Cardiac muscle cell (in vitro differentiated cells and primary cell): ENCODE data around the gene FRMD3. TPM values are rescaled to one million over a fixed set of nuclear protein-coding genes. Genes with fewer than 3 reads are reported as not detected.

Experiments used
- DNase-seq, 2 donors: peaks; one replicate each; pipeline versions ENCODE4 v3.0.0 to v3.0.0-alpha.2; 2010 to 2017; ENCODE audit warnings: low read depth in 1 of 2, low spot score in 1 of 2
- H3K27ac ChIP-seq: fragments of 200-600 bp; sonication (generic); 2 replicates; pipeline ENCODE4 v1.5.1; 2016
- H3K27me3 ChIP-seq: fragments of 200-600 bp; sonication (generic); 2 replicates; pipeline ENCODE4 v1.6.0; 2016; ENCODE audit warnings: control low read depth
- H3K36me3 ChIP-seq: fragments of 200-600 bp; sonication (generic); 2 replicates; pipeline ENCODE4 v1.5.1; 2016; ENCODE audit warnings: control low read depth
- H3K4me1 ChIP-seq: fragments of 200-600 bp; sonication (generic); 2 replicates; pipeline ENCODE4 v1.8.1; 2017; ENCODE audit warnings: low read depth, mild to moderate bottlenecking, mixed run types
- H3K4me3 ChIP-seq: fragments of 200-600 bp; sonication (generic); 2 replicates; pipeline ENCODE4 v1.5.1; 2016; ENCODE audit warnings: mild to moderate bottlenecking
- H3K9me3 ChIP-seq: fragments of 200-600 bp; sonication (generic); 2 replicates; pipeline ENCODE4 v1.5.1; 2017; ENCODE audit warnings: low read depth, mild to moderate bottlenecking, control low read depth
- CTCF ChIP-seq: IDR thresholded peaks from 2 replicates; pipeline ENCODE4 v1.5.1; 2012; ENCODE audit warnings: low read depth, mild to moderate bottlenecking, low read length
- polyA plus RNA-seq: library from polyadenylated mRNA; unstranded; fragments of >200 nt; fragmentation: Nextera tagmentation; extraction: Ambion mirVana; gene quantifications from 2 replicates; pipeline ENCODE4 v1.2.1, GENCODE V29; 2016
- total RNA-seq: library from RNA; depleted of rRNA; stranded (reverse); fragments of >200 nt; gene quantifications from 2 replicates; pipeline ENCODE4 v1.2.3, GENCODE V29; 2016

FRMD3 gene
- total and polyA plus RNA-seq, 2 experiments from 2014 or later = 61.5 to 66.4 TPM

- no peaks in the 10 kb centered on the region for H3K9me3 ChIP-seq
- H3K27ac ChIP-seq = no peak overlapping the region
- H3K27me3 ChIP-seq = no peaks in the 10 kb centered on the region
- no peak for TF ChIP-seq CTCF
- DNase-seq = no peak
- H3K4me3 ChIP-seq = no peak overlapping the region
- no peaks in the 10 kb centered on the region for H3K4me1 ChIP-seq
- H3K36me3 ChIP-seq = no peaks in the 10 kb centered on the region
Observed at GRCh38 chr9:83479765-83480164, 58.4 kb downstream of the FRMD3 start.

GRCh38 chr9:83477571-83477970 lies 60.6 kb downstream of the FRMD3 start:
- H3K36me3 ChIP-seq = no peaks in the 10 kb centered on the region
- DNase-seq = no peak
- H3K27ac ChIP-seq = no peak overlapping the region
- no peak overlapping the region for H3K4me3 ChIP-seq
- no peaks in the 10 kb centered on the region for H3K4me1 ChIP-seq
- no peaks in the 10 kb centered on the region for H3K27me3 ChIP-seq
- H3K9me3 ChIP-seq = no peaks in the 10 kb centered on the region
- TF ChIP-seq CTCF = no peak

GRCh38 chr9:83477120-83477519 lies 61.1 kb downstream of the FRMD3 start:
- no peaks in the 10 kb centered on the region for H3K36me3 ChIP-seq
- no peaks in the 10 kb centered on the region for H3K4me1 ChIP-seq
- DNase-seq = no peak
- H3K9me3 ChIP-seq = no peaks in the 10 kb centered on the region
- H3K27me3 ChIP-seq = no peaks in the 10 kb centered on the region
- no peak overlapping the region for H3K27ac ChIP-seq
- TF ChIP-seq CTCF = no peak
- H3K4me3 ChIP-seq = no peak overlapping the region

GRCh38 chr9:83476513-83476912 lies 61.7 kb downstream of the FRMD3 start:
- no peak for TF ChIP-seq CTCF
- H3K27me3 ChIP-seq = no peaks in the 10 kb centered on the region
- H3K4me3 ChIP-seq = no peak overlapping the region
- no peak overlapping the region for H3K27ac ChIP-seq
- H3K9me3 ChIP-seq = no peaks in the 10 kb centered on the region
- no peaks in the 10 kb centered on the region for H3K4me1 ChIP-seq
- no peak for DNase-seq
- H3K36me3 ChIP-seq = no peaks in the 10 kb centered on the region

GRCh38 chr9:83475741-83476140 lies 62.5 kb downstream of the FRMD3 start:
- Histone ChIP-seq H3K27me3 (no peaks in the 10 kb centered on the region), H3K4me3 (no peak overlapping the region), H3K4me1 (no peaks in the 10 kb centered on the region), H3K9me3 (no peaks in the 10 kb centered on the region), H3K27ac (no peak overlapping the region), H3K36me3 (no peaks in the 10 kb centered on the region)
- no peak for TF ChIP-seq CTCF
- no peak for DNase-seq

GRCh38 chr9:83474631-83475030 lies 63.6 kb downstream of the FRMD3 start:
- Histone ChIP-seq H3K27ac (no peak overlapping the region), H3K4me1 (no peaks in the 10 kb centered on the region), H3K27me3 (no peaks in the 10 kb centered on the region), H3K36me3 (no peaks in the 10 kb centered on the region), H3K9me3 (no peaks in the 10 kb centered on the region), H3K4me3 (no peak overlapping the region)
- DNase-seq = no peak
- no peak for TF ChIP-seq CTCF
